ENCODE results near the gene TP53BP1. TPM values are rescaled to one million over a fixed set of nuclear protein-coding genes. Genes with fewer than 3 reads are reported as not detected.

Gene TP53BP1
- total and polyA plus RNA-seq, 2 of the 13 experiments (the other 11 are each of a cell fraction or from before 2014, with no cell fraction given), result 17.1 to 17.4 TPM

GRCh38 chr15:43508991-43509659 is 16.2 kb upstream of the TP53BP1 start:
- no peak overlapping the region for H3K9ac ChIP-seq (ENCODE audit: insufficient read depth, low read depth, low read length)
- ChIA-PET POLR2A (interaction anchor here (0.6 to 4.0 kb wide), 2 partner anchors 9 to 16 kb away, joined by 3 to 24 read pairs; partner anchors contain the start of gene TP53BP1), CTCF (ENCODE audit: low intra/inter-chr PET ratio, low total read pairs) (no interaction called here)
- BruUV-seq (replicated peaks), result no TSS peak
- no peaks in the 10 kb centered on the region for H3K9me3 ChIP-seq (ENCODE audit: low read length)
- peaks cover 2 to 7% of the 10 kb centered on the region in 2 experiments; a peak in 3 of 5 replicates for H3K27me3 ChIP-seq (ENCODE audit: control insufficient read depth in 1 of 2, insufficient read depth in 2 of 2, low read length in 2 of 2)
- no peak overlapping the region for H2AFZ ChIP-seq (ENCODE audit: low read length)
- ATAC-seq (no peak), DNase-seq (ENCODE audit: low spot score) (peak; percentile 20), FAIRE-seq (no peak)
- peak overlapping the region; percentile 58 for H3K27ac ChIP-seq (ENCODE audit: extremely low read length, insufficient read depth, low read length)
- no peaks in the 10 kb centered on the region for H3K36me3 ChIP-seq (replicated peaks in 1 of 2; ENCODE audit: control insufficient read depth in 1 of 2, insufficient read depth in 2 of 2, low read length in 2 of 2)
- H4K20me1 ChIP-seq (ENCODE audit: insufficient read depth, low read length), result no peaks in the 10 kb centered on the region
- peaks cover 32% of the 10 kb centered on the region for H3K4me1 ChIP-seq (ENCODE audit: insufficient read depth, low read length)
- no peaks in the 10 kb centered on the region for H3K79me2 ChIP-seq (ENCODE audit: insufficient read depth, low read length)
- in situ Hi-C loops (cut with HindIII; ENCODE audit: extremely low pct_ligation_motif_present, low pct_unique_long_range_greater_than_20kb) (no loop called here), intact Hi-C loops (cut with micrococcal nuclease; ENCODE audit: unreplicated experiment) (no loop called here)
- WGBS (ENCODE audit: low lambda C conversion rate), result 2% methylated on average over 9 of the region's 9 CpGs
- peak overlapping the region in 2 of 3 experiments; percentile 67 to 78; a peak in 5 of 6 replicates for H3K4me3 ChIP-seq (replicated peaks in 1 of 3; ENCODE audit: insufficient read depth in 1 of 3, low read depth in 2 of 3, low read length in 3 of 3)
- peak overlapping the region; percentile 98 for H3K4me2 ChIP-seq (ENCODE audit: low read depth, low read length)
- TF ChIP-seq FOXK1 (CRISPR knock-in tag; IDR thresholded peaks at IDR 0.05; ENCODE audit: borderline replicate concordance, low read depth) (no peak), RFX1 (IDR thresholded peaks at IDR 0.05) (peak; percentile 49), ZNF264 (CRISPR knock-in tag; IDR thresholded peaks at IDR 0.05) (0 out of 2 replicates have a peak, but pooled peaks have one; percentile 49), RFX3 (CRISPR knock-in tag; IDR thresholded peaks at IDR 0.05) (peak; percentile 47; the same call in 1 of the 2 replicates)
- TF ChIP-seq, protein P1, sequence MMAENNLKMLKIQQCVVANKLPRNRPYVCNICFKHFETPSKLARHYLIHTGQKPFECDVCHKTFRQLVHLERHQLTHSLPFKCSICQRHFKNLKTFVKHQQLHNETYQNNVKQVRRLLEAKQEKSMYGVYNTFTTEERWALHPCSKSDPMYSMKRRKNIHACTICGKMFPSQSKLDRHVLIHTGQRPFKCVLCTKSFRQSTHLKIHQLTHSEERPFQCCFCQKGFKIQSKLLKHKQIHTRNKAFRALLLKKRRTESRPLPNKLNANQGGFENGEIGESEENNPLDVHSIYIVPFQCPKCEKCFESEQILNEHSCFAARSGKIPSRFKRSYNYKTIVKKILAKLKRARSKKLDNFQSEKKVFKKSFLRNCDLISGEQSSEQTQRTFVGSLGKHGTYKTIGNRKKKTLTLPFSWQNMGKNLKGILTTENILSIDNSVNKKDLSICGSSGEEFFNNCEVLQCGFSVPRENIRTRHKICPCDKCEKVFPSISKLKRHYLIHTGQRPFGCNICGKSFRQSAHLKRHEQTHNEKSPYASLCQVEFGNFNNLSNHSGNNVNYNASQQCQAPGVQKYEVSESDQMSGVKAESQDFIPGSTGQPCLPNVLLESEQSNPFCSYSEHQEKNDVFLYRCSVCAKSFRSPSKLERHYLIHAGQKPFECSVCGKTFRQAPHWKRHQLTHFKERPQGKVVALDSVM (CRISPR knock-in tag; IDR thresholded peaks at IDR 0.05), result 0 out of 2 replicates have a peak, but pooled peaks have one; percentile 29

- no peak for DNase-seq (ENCODE audit: low spot score)
- Histone ChIP-seq H3K27ac (ENCODE audit: extremely low read length, insufficient read depth, low read length) (no peak overlapping the region), H3K4me2 (ENCODE audit: low read depth, low read length) (no peak overlapping the region), H3K4me1 (ENCODE audit: insufficient read depth, low read length) (peaks cover 32% of the 10 kb centered on the region), H3K9ac (ENCODE audit: insufficient read depth, low read depth, low read length) (no peak overlapping the region), H3K36me3 (replicated peaks in 1 of 2; ENCODE audit: control insufficient read depth in 1 of 2, insufficient read depth in 2 of 2, low read length in 2 of 2) (no peaks in the 10 kb centered on the region), H3K9me3 (ENCODE audit: low read length) (no peaks in the 10 kb centered on the region), H3K4me3 (replicated peaks in 1 of 3; ENCODE audit: insufficient read depth in 1 of 3, low read depth in 2 of 3, low read length in 3 of 3) (no peak overlapping the region), H4K20me1 (ENCODE audit: insufficient read depth, low read length) (no peaks in the 10 kb centered on the region), H2AFZ (ENCODE audit: low read length) (no peak overlapping the region), H3K27me3 (ENCODE audit: control insufficient read depth in 1 of 2, insufficient read depth in 2 of 2, low read length in 2 of 2) (peaks cover 2 to 7% of the 10 kb centered on the region in 2 experiments; a peak in 3 of 5 replicates), H3K79me2 (ENCODE audit: insufficient read depth, low read length) (no peaks in the 10 kb centered on the region)
- no peak for ATAC-seq
- ChIA-PET POLR2A (interaction anchor here (0.6 to 4.0 kb wide), 2 partner anchors 10 to 15 kb away, joined by 3 to 24 read pairs; partner anchors contain the start of gene TP53BP1), CTCF (ENCODE audit: low intra/inter-chr PET ratio, low total read pairs) (no interaction called here)
- FAIRE-seq, result no peak
- in situ Hi-C loops (cut with HindIII; ENCODE audit: extremely low pct_ligation_motif_present, low pct_unique_long_range_greater_than_20kb), result no loop called here
- no TSS peak for BruUV-seq (replicated peaks)
- intact Hi-C loops (cut with micrococcal nuclease; ENCODE audit: unreplicated experiment), result no loop called here
- no peak for TF ChIP-seq ZNF354B (CRISPR knock-in tag; IDR thresholded peaks at IDR 0.05)
- TF ChIP-seq MAFK (conservative IDR thresholded peaks at IDR 0.05 in 1 of 2, IDR thresholded peaks at IDR 0.05 in 1 of 2; ENCODE audit: low read length in 2 of 2), result peak; percentile 51 to 63; a peak in 3 of 4 replicates
- no peak for TF ChIP-seq HOXA7 (CRISPR knock-in tag; IDR thresholded peaks at IDR 0.05)
- 42% methylated on average over 1 of the region's 1 CpG for WGBS (ENCODE audit: low lambda C conversion rate)
Measured at GRCh38 chr15:43508421-43508820, 15.5 kb upstream of the TP53BP1 start.

All from HepG2 (cell line).